ENCODE data around the gene ARMC12.
"Not testable (repeated sequence)": the region's sequence is repeated elsewhere in the genome, so short reads cannot be mapped to it uniquely, and the experiment has no call there.

DNA sequence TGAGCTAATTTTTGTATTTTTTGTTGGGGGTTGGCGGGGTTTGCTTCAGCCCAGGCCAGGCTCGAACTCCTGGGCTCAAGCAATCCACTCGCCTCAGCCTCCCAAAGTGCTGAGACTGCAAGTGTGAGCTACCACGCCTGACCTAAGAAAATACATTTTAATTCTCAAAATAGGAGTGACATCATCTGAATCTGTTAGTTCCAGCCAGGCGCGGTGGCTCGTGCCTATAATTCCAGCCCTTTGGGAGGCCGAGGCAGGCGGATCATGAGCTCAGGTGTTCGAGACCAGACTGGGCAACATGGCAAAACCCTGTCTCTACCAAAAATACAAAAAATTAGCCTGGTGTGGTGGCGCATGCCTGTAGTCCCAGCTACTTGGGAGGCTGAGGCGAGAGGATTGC is 2.5 kb upstream of the ARMC12 start:
- not testable (repeated sequence) for TF ChIP-seq SUZ12 (IDR thresholded peaks at IDR 0.05; ENCODE audit: extremely low read depth, insufficient read depth, insufficient read length); ZNF274 (IDR thresholded peaks at IDR 0.05; ENCODE audit: low read depth, low read length); YY1 (IDR thresholded peaks at IDR 0.05; ENCODE audit: insufficient read depth, insufficient read length)

Measured in NT2/D1 (cell line).